Thymus (tissue), 11 donors: ENCODE results near the gene LPCAT2. TPM values are rescaled to one million over a fixed set of nuclear protein-coding genes. Genes with fewer than 3 reads are reported as not detected.

ENCODE experiments used
- DNase-seq, 9 donors: peaks; one replicate each; pipeline ENCODE4 v3.0.0-alpha.2; 2013; ENCODE audit warnings: low spot score in 9 of 9, low read depth in 6 of 9, missing footprints in 1 of 9
- H3K27ac ChIP-seq, 2 donors: one replicate each; pipeline ENCODE4 v1.5.1; 2013; ENCODE audit warnings: control low read depth in 1 of 2, low read depth in 1 of 2, low read length in 1 of 2, mild to moderate bottlenecking in 1 of 2, moderate library complexity in 1 of 2
- H3K27me3 ChIP-seq, 2 donors: one replicate each; pipeline ENCODE4 v1.5.1; 2013; ENCODE audit warnings: low read length in 1 of 2; ENCODE audit not compliant: control insufficient read depth in 2 of 2, insufficient read depth in 1 of 2
- H3K36me3 ChIP-seq, 2 donors: one replicate each; pipeline ENCODE4 v1.5.1; 2013; ENCODE audit warnings: low read length in 1 of 2, mild to moderate bottlenecking in 1 of 2, moderate library complexity in 1 of 2; ENCODE audit not compliant: control insufficient read depth in 2 of 2, insufficient read depth in 2 of 2
- H3K4me1 ChIP-seq, 2 donors: one replicate each; pipeline ENCODE4 v1.5.1; 2013; ENCODE audit warnings: low read length in 2 of 2; ENCODE audit not compliant: control insufficient read depth in 2 of 2, insufficient read depth in 2 of 2
- H3K4me3 ChIP-seq, 2 donors: one replicate each; pipeline ENCODE4 v1.5.1; 2013; ENCODE audit warnings: low read length in 2 of 2, control low read depth in 1 of 2, mild to moderate bottlenecking in 1 of 2
- H3K9me3 ChIP-seq, 2 donors: one replicate each; pipeline ENCODE4 v1.5.1; 2013; ENCODE audit warnings: low read length in 1 of 2, mild to moderate bottlenecking in 1 of 2; ENCODE audit not compliant: control insufficient read depth in 2 of 2, insufficient read depth in 1 of 2
- WGBS: extraction: QIAGEN DNeasy Blood & Tissue Kit; methylation state at CpG from one replicate; pipeline ENCODE4 v1.1.7; 2013; 5-methylcytosine and 5-hydroxymethylcytosine counted together
- polyA plus RNA-seq: library from polyadenylated mRNA; stranded (reverse); fragments of 200-250 nt; gene quantifications from one replicate; pipeline ENCODE4 v1.2.3, GENCODE V29; 2013
- total RNA-seq: library from RNA; stranded (reverse); fragments of 120-200 nt; gene quantifications from one replicate; pipeline ENCODE4 v1.2.4, GENCODE V29; 2013
- donor health status: healthy.

Gene LPCAT2
- total and polyA plus RNA-seq, 2 donors, result 5.2 to 11.2 TPM

GRCh38 chr16:55552621-55553020 is 43.7 kb downstream of the LPCAT2 start:
- Histone ChIP-seq H3K36me3 (no peaks in the 10 kb centered on the region), H3K4me1 (no peaks in the 10 kb centered on the region), H3K27me3 (no peaks in the 10 kb centered on the region), H3K4me3 (no peak overlapping the region), H3K9me3 (no peaks in the 10 kb centered on the region), H3K27ac (no peak overlapping the region)
- DNase-seq, result no peak

GRCh38 chr16:55555436-55555835 is 46.6 kb downstream of the LPCAT2 start:
- H3K27me3 ChIP-seq, result no peaks in the 10 kb centered on the region
- WGBS, result 91% methylated on average over 2 of the region's 2 CpGs
- no peak overlapping the region for H3K4me3 ChIP-seq
- no peak overlapping the region for H3K27ac ChIP-seq
- no peak for DNase-seq
- no peaks in the 10 kb centered on the region for H3K36me3 ChIP-seq
- no peaks in the 10 kb centered on the region for H3K4me1 ChIP-seq
- H3K9me3 ChIP-seq, result no peaks in the 10 kb centered on the region

- no peak for DNase-seq
- Histone ChIP-seq H3K27ac (no peak overlapping the region), H3K9me3 (no peaks in the 10 kb centered on the region), H3K4me3 (no peak overlapping the region), H3K27me3 (no peaks in the 10 kb centered on the region), H3K4me1 (no peaks in the 10 kb centered on the region), H3K36me3 (no peaks in the 10 kb centered on the region)
Observed at GRCh38 chr16:55557186-55557585, 48.3 kb downstream of the LPCAT2 start.

GRCh38 chr16:55559233-55559632 is 50.4 kb downstream of the LPCAT2 start:
- no peaks in the 10 kb centered on the region for H3K36me3 ChIP-seq
- no peaks in the 10 kb centered on the region for H3K27me3 ChIP-seq
- no peaks in the 10 kb centered on the region for H3K9me3 ChIP-seq
- no peaks in the 10 kb centered on the region for H3K4me1 ChIP-seq
- no peak for DNase-seq
- H3K27ac ChIP-seq, result no peak overlapping the region
- H3K4me3 ChIP-seq, result no peak overlapping the region

GRCh38 chr16:55559933-55560516 is 51.2 kb downstream of the LPCAT2 start:
- Histone ChIP-seq H3K9me3 (no peaks in the 10 kb centered on the region), H3K4me1 (no peaks in the 10 kb centered on the region), H3K4me3 (no peak overlapping the region), H3K36me3 (no peaks in the 10 kb centered on the region), H3K27me3 (no peaks in the 10 kb centered on the region), H3K27ac (no peak overlapping the region)
- WGBS, result 92% methylated on average over 1 of the region's 1 CpG
- DNase-seq, result no peak

GRCh38 chr16:55561319-55561848 is 52.5 kb downstream of the LPCAT2 start:
- Histone ChIP-seq H3K27ac (no peak overlapping the region), H3K27me3 (no peaks in the 10 kb centered on the region), H3K4me3 (no peak overlapping the region), H3K4me1 (no peaks in the 10 kb centered on the region), H3K9me3 (no peaks in the 10 kb centered on the region), H3K36me3 (no peaks in the 10 kb centered on the region)
- DNase-seq, result no peak
- WGBS, result 95% methylated on average over 2 of the region's 2 CpGs

GRCh38 chr16:55562936-55563335 is 54.1 kb downstream of the LPCAT2 start:
- Histone ChIP-seq H3K4me3 (no peak overlapping the region), H3K9me3 (no peaks in the 10 kb centered on the region), H3K36me3 (no peaks in the 10 kb centered on the region), H3K27me3 (no peaks in the 10 kb centered on the region), H3K27ac (no peak overlapping the region), H3K4me1 (peaks cover 0 to 7% of the 10 kb centered on the region in 2 donors)
- 98% methylated on average over 1 of the region's 1 CpG for WGBS
- no peak for DNase-seq

GRCh38 chr16:55563797-55564196 is 54.9 kb downstream of the LPCAT2 start:
- no peaks in the 10 kb centered on the region for H3K9me3 ChIP-seq
- H3K27me3 ChIP-seq, result no peaks in the 10 kb centered on the region
- peaks cover 0 to 9% of the 10 kb centered on the region in 2 donors for H3K4me1 ChIP-seq
- H3K27ac ChIP-seq, result no peak overlapping the region
- 97% methylated on average over 2 of the region's 2 CpGs for WGBS
- no peak for DNase-seq
- H3K36me3 ChIP-seq, result no peaks in the 10 kb centered on the region
- no peak overlapping the region for H3K4me3 ChIP-seq

- Histone ChIP-seq H3K27me3 (no peaks in the 10 kb centered on the region), H3K4me1 (peaks cover 0 to 9% of the 10 kb centered on the region in 2 donors), H3K27ac (no peak overlapping the region), H3K4me3 (no peak overlapping the region), H3K9me3 (no peaks in the 10 kb centered on the region), H3K36me3 (no peaks in the 10 kb centered on the region)
- DNase-seq, result no peak
- 92% methylated on average over 1 of the region's 1 CpG for WGBS
Observed at GRCh38 chr16:55565086-55565485, 56.2 kb downstream of the LPCAT2 start.
